Measurements from ENCODE around the gene FPR1.
A peak's percentile ranks its signal among the peaks of the same experiment; 100 is the strongest.
"Not testable (repeated sequence)": the region's sequence is repeated elsewhere in the genome, so short reads cannot be mapped to it uniquely, and the experiment has no call there.

Gene FPR1

DNA sequence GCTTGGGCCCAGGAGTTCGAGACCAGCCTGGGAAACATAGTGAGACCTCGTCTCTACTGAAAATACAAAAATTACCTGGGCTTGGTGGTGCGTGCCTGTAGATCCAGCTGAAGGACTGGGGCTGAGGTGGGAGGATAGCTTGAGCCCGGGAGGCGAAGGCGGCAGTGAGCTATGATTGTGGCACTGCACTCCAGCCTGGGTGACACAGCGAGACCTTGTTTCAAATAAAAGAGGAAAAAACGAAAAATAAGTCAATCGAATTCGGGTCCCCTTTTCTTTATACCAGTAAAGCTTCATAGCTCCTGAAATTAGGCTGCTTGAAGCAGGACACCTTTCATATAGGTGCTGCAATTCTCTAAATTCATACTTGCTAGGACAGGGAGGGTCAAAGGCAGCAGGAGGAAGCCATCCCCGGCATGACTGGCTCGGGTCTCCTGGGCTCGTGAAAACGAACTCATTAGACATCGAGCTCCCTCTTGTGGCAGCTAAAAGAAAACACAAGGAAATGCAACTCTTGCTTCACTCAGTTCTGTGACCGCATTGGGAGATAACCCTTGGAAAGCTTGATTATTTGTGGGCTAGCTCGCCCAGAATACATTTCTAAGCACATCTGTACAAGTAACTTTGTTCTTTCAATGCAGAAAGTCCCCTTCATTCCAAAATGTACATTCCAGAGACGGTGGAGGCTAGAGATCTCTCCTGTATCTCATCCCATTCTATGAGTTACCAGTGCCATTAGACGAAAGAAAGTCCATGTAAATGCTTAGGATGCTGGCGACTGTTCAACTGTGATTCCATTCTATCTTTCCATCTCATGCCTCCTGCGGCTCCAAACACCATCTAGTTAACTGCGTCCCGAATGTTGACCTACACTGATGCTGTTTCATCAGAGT is 26.1 kb upstream of the FPR1 start:
- peak; percentile 10 for DNase-seq

DNA sequence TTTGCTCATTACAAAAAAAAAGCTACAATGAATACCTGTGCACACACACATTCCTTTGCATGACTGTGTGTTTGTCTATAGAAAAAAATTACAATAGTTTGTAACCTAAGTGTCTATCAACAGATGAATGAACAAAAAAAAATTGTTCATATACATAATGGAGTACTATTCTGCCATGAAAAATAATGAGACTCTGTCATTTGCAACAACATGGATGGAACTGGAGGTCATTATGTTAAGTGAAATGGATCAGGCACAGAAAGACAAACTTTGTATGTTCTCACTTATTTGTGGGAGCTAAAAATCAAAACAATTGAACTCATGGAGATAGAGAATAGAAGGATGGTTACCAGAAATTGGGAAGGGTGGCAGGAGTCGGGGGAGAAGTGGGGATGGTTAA is 24.9 kb upstream of the FPR1 start:
- DNase-seq: not testable (repeated sequence)

DNA sequence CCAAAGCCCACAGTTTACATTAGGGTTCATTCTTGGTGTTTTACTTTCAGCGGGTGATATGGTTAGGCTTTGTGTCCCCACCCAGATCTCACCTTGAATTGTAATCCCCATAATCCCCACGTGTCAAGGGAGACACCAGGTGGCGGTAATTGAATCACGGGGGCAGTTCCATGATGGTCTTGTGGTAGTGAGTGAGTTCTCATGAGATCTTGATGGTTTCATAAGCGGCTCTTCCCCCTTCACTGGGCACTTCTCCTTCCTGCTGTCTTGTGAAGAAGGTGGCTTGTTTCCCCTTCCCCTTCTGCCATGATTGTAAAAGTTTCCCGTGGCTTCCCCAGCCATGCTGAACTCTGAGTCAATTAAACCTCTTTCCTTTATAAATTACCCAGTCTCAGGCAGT is 21.3 kb upstream of the FPR1 start:
- no peak for DNase-seq

DNA sequence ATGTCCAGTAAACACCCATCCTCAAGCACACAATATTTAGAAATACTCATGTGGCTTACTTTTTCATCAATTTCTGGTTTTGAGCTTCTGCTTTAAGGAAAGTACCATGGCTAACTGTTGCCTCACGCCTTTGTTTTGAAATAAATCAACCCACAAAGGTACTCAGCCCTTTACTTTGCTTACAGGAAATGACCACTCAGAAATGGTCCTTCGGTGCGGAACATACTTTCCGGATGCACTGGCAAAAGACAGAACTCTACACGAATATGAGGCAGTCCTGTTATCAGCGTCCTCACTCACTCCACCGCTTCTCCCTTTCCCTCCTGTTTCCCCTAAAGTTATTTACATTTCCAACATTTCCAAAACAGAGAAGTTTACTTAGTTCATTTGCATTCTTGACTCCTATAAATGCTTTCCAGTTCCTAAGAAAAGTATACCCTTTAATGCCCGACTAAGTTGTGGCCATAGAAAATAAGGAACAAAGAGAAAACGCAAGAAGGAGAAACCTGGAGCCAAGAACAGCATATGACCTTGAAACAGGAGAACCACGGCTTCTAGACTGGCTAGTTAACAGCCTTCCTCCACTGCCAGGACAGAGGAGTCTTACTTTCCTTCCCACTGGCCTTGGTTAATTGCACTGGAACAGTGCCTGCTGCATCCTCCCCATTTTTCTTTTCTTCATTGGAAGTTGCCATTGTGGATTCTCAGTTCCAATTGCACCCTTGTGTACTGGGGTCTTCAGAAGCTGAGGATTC is 19.9 kb upstream of the FPR1 start:
- no peak for DNase-seq

GRCh38 chr19:51766461-51766860 is 14.8 kb upstream of the FPR1 start:
- DNase-seq: no peak

DNA sequence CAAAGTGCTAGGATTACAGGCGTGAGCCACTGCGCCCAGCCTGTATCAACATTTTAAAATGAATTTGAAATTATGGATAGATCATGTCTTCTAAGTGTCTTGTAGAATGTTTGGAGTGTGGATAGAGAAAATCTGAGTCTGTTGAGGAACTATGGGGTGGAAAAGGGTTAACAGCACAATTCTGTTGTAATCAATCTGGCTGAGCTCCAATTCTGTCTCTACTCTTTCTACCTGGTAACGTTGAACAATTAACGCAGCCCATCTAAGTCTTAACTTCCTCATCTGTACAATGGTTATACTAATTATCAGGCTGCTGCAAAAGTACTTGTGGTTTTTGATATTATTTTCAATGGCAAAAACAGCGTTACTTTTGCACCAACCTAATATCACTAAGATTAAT is 13.4 kb upstream of the FPR1 start:
- DNase-seq: no peak

DNA sequence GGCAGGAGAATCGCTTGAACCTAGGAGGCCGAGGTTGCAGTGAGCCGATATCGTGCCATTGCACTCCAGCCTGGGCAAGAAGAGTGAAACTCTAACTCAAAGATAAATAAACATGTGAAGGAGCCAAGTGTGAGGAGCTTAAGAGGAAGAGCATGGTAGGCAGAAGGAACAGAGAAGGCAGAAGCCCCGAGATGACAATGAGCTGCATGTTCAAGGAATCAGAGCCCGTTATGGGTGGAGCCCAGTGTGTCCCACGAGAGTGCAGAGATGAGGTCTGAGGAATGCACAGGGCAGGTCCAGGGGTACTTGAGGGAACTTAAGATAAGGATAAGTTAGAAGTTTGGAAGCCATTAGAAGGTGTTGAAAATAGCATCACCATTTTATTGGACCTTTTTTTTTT is 10.0 kb upstream of the FPR1 start:
- no peak for DNase-seq

DNA sequence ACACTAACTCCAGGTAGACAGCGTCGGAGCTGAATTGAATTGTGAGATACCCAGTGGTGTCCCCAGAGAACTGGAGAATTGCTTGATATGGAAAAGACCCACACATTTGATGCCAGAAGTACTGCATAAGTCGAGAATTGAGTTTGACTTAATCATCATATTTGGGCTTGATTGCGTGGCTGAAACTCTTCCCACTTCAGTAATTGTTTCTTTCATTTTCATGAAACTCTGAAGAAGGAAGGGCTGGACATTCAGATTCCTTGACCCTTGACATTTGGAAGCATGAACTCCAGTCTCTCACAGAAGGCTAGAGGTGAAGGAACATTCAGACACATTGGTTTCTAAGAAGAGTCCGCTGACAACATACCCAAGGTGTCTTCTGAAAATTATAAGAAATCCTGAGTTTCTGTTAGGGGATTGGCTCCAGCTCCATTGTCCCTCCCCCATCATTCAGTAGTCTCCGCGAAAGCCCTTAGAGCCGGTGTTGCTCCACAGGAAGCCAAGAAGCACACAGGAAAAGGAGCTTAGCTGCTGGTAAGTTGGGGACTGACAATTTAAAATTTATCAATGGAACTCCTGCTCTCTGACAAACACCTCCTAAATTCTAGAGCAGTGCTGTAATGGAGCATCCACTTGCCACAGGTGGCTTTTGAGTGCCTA is 9.1 kb upstream of the FPR1 start, which contains the start of gene FPR2:
Gene FPR2 (plus strand): TSS at position 484 of the 660 bp plus-strand sequence. CDS start 7,479 bp downstream, outside the sequence.
- DNase-seq: no peak

GRCh38 chr19:51755571-51755970 is 3.9 kb upstream of the FPR1 start:
- DNase-seq: no peak

DNA sequence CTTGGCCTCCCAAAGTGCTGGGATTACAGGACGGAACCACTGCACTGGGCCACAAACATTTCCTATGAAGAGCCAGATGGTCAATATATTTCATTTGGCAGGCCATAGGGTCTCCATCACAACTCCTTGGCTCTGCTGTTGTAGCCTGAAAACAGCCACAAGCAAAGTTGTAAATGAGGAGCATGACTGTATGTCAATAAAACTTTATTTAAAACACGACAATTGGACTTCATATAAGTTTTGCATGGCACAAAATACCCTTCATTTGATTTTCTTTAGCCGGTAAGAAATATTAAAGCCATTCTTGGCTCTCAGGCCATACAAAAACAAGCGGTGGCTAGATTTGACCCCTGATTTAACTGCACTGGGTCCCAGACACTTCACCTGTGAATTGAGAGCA is 3.1 kb upstream of the FPR1 start:
- no peak for DNase-seq

DNA sequence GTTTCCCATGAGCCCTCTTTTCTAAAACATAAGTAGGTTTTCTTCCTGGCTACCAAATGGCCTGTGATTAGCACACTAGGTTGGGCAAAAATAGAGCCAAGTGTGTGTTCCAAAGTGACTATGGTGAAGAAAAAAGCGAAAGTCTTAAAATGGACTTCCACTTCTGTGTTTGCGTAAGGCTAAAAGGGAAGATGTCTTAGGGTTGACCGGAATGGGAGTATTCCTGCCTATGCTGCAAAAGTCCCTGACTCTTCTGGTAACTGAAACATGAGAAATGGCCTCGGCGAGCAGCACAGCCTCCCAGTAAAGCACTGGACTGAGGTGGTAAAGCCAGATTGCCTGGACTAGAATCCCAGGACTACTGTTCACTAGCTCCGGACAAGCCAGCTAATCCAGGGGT is 2.4 kb upstream of the FPR1 start:
- DNase-seq: no peak

GRCh38 chr19:51750400-51751094 is 1.1 kb downstream of the FPR1 start:
- no peak for DNase-seq

GRCh38 chr19:51749979-51750378 is 1.7 kb downstream of the FPR1 start:
- no peak for DNase-seq

DNA sequence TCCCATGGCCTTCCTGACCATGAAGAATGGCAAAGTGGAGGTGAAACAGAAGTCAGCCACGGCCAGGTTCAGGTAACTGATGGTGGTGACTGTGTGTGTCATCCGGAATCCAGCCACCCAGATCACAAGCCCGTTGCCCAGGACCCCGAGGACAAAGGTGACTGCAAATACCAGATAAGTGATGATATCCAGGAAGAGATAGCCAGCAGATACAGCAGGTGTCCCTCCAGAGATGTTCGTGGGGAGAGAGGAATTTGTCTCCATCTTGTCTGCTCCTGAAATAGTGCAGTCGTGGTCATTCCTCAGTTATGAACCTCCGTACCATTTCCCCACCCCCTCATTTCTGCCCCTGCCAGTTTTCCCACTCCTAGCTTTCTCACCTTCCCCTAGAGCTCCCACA is 4.9 kb downstream of the FPR1 start:
- no peak for DNase-seq

- no peak for DNase-seq
Observed at GRCh38 chr19:51743405-51743804, 8.3 kb downstream of the FPR1 start.

DNA sequence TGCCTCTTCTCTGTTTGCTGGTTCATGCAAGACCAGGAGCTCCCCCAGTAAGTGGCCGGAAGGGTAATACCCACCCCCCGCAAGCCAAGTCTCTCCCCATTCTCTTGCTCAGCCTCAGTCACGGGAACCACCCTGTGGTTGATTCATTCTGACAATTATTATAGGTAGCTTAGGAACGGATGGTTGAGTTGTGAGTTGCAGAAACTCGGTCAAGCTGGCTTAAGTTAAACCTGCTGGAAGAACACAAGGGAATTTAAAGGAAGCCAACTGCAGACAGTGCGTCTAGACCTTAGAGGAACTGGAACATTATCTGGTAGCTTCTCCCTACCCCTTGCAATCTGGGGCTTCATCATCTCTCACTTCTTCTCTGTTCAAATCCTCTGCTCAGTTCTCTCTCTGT is 8.9 kb downstream of the FPR1 start:
- DNase-seq: no peak

GRCh38 chr19:51740356-51740755 is 11.3 kb downstream of the FPR1 start:
- DNase-seq: no peak

DNA sequence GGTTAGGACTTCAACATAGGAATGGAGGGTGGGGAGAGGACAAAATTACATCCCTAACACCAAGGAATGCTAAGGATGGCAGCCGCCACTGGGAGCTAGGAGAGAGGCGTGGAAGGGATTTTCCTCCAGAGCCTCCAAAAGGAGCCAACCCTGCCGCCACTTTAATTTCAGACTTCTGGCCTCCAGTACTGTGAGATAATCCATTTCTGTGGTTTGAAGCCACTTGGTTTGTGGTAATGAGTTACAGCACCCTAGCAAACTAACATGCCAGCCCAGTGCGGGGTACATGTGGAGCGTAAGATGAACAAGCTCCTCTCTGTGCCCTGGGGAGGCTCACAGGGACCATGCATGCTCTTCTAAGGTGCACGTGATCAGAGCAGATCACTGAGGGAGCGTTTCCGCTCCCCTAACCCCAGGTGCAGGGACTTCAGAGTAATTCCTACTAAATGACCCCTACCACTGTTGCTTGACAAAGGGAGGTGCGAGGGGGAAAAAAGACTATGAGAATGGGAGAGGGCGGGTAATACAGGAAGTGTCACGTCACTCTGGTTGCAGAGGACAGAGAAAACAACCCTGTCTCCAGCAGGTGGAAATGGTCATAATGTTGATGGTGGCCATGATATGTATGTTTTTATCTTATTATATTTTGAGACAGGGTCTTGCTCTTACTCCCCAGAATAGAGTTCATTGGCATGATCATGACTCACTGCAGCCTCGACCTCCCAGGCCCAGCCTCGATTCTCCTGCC is 12.0 kb downstream of the FPR1 start:
- no peak for DNase-seq

DNA sequence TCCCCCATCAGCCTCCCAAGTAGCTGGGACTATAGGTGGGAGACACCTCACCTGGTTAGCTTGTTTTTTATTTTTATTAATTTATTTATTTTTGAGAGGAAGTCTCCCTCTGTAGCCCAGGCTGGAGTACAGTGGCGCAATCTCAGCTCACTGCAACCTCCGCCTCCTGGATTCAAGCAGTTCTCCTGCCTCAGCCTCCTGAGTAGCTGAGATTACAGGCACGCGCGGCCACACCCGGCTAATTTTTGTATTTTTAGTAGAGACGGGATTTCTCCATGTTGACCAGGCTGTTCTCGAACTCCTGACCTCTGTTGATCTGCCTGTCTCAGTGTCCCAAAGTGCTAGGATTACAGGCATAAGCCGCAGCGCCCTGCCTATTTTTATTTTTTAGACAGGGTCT is 13.2 kb downstream of the FPR1 start:
- not testable (repeated sequence) for DNase-seq

- DNase-seq: no peak
Observed at GRCh38 chr19:51737924-51738323, 13.8 kb downstream of the FPR1 start.

DNA sequence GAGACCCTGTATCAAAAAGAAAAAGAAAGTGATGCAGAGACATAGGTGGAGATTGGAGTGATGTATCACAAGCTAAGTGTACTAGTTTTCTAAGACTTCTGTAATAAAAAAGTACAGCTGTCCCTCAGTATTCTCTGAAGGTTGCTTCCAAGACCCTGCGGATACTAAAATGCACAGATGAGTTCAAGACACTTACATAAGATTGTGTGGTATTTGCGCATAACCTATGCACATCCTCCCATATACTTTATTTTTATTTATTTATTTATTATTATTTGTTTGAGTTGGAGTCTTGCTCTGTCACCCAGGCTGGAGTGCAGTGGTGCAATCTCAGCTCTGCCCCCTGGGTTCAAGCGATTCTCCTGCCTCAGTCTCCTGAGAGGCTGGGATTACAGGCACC is 14.3 kb downstream of the FPR1 start:
- DNase-seq: no peak

Measured in central memory CD4-positive, alpha-beta T cell (primary cell).